ENCODE data around the gene TAF11L2.
"Not testable (repeated sequence)": the region's sequence is repeated elsewhere in the genome, so short reads cannot be mapped to it uniquely, and the experiment has no call there.

TAF11L2 gene

GRCh38 chr5:17528369-17528768 lies 30.3 kb downstream of the TAF11L2 start, which contains the start of gene TAF11L6:
Gene TAF11L6, plus strand, starts transcription at chr5:17528669.
- FAIRE-seq, result not testable (repeated sequence)
